Natural killer cell (primary cell): ENCODE measurements around the gene RGS6. TPM values are rescaled to one million over a fixed set of nuclear protein-coding genes. Genes with fewer than 3 reads are reported as not detected.

Experiments
- ATAC-seq, 3 donors: fragments of 150-1000 bp in 2 of 3; fragments of 200-7000 bp in 1 of 3; cut with Tn5 transposase; 1 replicate in 1 of 3; 2 replicates in 2 of 3; pipeline ENCODE4 v1.10.0; 2021; ENCODE audit warnings: mild to moderate bottlenecking in 2 of 3, moderate library complexity in 2 of 3
- DNase-seq, 2 donors: peaks; one replicate each; pipeline versions ENCODE4 v3.0.0 to v3.0.0-alpha.2; 2013 to 2021; ENCODE audit warnings: mixed read lengths in 1 of 2
- H3K27ac ChIP-seq: one replicate; pipeline ENCODE4 v1.5.1; 2013; ENCODE audit warnings: mild to moderate bottlenecking, low read length
- H3K27me3 ChIP-seq: one replicate; pipeline ENCODE4 v1.6.1; 2013; ENCODE audit warnings: low read length; ENCODE audit not compliant: control insufficient read depth, insufficient read depth
- H3K36me3 ChIP-seq: one replicate; pipeline ENCODE4 v1.6.1; 2013; ENCODE audit warnings: low read length; ENCODE audit not compliant: control insufficient read depth, insufficient read depth
- H3K4me1 ChIP-seq: one replicate; pipeline ENCODE4 v1.6.1; 2013; ENCODE audit warnings: low read length; ENCODE audit not compliant: control insufficient read depth, insufficient read depth
- H3K4me3 ChIP-seq: one replicate; pipeline ENCODE4 v1.5.1; 2013; ENCODE audit warnings: low read length
- H3K9me3 ChIP-seq: one replicate; pipeline ENCODE4 v1.6.1; 2013; ENCODE audit warnings: low read length; ENCODE audit not compliant: control insufficient read depth, insufficient read depth
- H3K27ac Mint-ChIP-seq, 2 donors: one replicate each; pipeline ENCODE4 v1.8.0; 2022; ENCODE audit warnings: mild to moderate bottlenecking in 2 of 2, mixed read lengths in 2 of 2, moderate library complexity in 1 of 2
- H3K27me3 Mint-ChIP-seq, 2 donors: one replicate each; pipeline ENCODE4 v1.8.0; 2022; ENCODE audit warnings: low read depth in 2 of 2, mixed read lengths in 2 of 2
- H3K36me3 Mint-ChIP-seq: one replicate; pipeline ENCODE4 v1.8.0; 2022; ENCODE audit warnings: mixed read lengths
- H3K4me1 Mint-ChIP-seq, 2 donors: one replicate each; pipeline ENCODE4 v1.8.0; 2022; ENCODE audit warnings: mixed read lengths in 2 of 2
- H3K4me3 Mint-ChIP-seq: one replicate; pipeline ENCODE4 v1.8.0; 2022; ENCODE audit warnings: mild to moderate bottlenecking, moderate library complexity, mixed read lengths
- H3K9me3 Mint-ChIP-seq, 2 donors: one replicate each; pipeline ENCODE4 v1.8.0; 2022; ENCODE audit warnings: mixed read lengths in 2 of 2
- CTCF ChIP-seq: fragments of 200-600 bp; IDR thresholded peaks from one replicate; pipeline ENCODE4 v1.8.0; 2022; ENCODE audit warnings: antibody characterized with exemption
- WGBS: methylation state at CpG from one replicate; pipeline ENCODE4 v1.1.7; 2013; ENCODE audit warnings: missing lambda C conversion rate; ENCODE audit not compliant: insufficient coverage; 5-methylcytosine and 5-hydroxymethylcytosine counted together
- intact Hi-C: fragments of 100-400 bp; cut with micrococcal nuclease; formaldehyde crosslinking; loops from one replicate; pipeline ENCODE4 v1.14.2; 2022
- total RNA-seq, 4 donors: library from RNA; stranded (reverse); fragments of 120-200 nt in 1 of 4; gene quantifications; one replicate each; pipeline versions ENCODE4 v1.2.3 to v1.2.4, GENCODE V29; 2013 to 2022

The RGS6 gene
- total RNA-seq, 3 donors from 2014 or later (not counting 1 experiment from before 2014, with no cell fraction given), result 0.75 to 1.4 TPM; not detected in 1

GRCh38 chr14:72380456-72380855 is 448.2 kb downstream of the RGS6 start:
- Mint-ChIP-seq H3K27ac (no peak overlapping the region), H3K4me1 (no peaks in the 10 kb centered on the region), H3K36me3 (peaks cover 9% of the 10 kb centered on the region), H3K9me3 (peaks cover 0 to 3% of the 10 kb centered on the region in 2 donors), H3K27me3 (peaks cover 3 to 37% of the 10 kb centered on the region in 2 donors), H3K4me3 (no peak overlapping the region)
- H3K9me3 ChIP-seq, result peaks cover 3% of the 10 kb centered on the region
- no peaks in the 10 kb centered on the region for H3K36me3 ChIP-seq
- ATAC-seq (no peak), DNase-seq (no peak)
- H3K27ac ChIP-seq, result no peak overlapping the region
- no peaks in the 10 kb centered on the region for H3K4me1 ChIP-seq
- H3K27me3 ChIP-seq, result no peaks in the 10 kb centered on the region
- 100% methylated on average over 1 of the region's 1 CpG for WGBS
- no peak for TF ChIP-seq CTCF
- intact Hi-C loops, result no loop called here
- no peak overlapping the region for H3K4me3 ChIP-seq

GRCh38 chr14:72383865-72384264 is 451.6 kb downstream of the RGS6 start:
- H3K9me3 ChIP-seq, result no peaks in the 10 kb centered on the region
- intact Hi-C loops, result no loop called here
- Mint-ChIP-seq H3K4me1 (no peaks in the 10 kb centered on the region), H3K4me3 (no peak overlapping the region), H3K27me3 (peaks cover 5 to 32% of the 10 kb centered on the region in 2 donors), H3K9me3 (no peaks in the 10 kb centered on the region), H3K36me3 (no peaks in the 10 kb centered on the region), H3K27ac (no peak overlapping the region)
- H3K4me1 ChIP-seq, result no peaks in the 10 kb centered on the region
- DNase-seq (no peak), ATAC-seq (no peak)
- no peaks in the 10 kb centered on the region for H3K27me3 ChIP-seq
- WGBS, result 78% methylated on average over 5 of the region's 5 CpGs
- no peaks in the 10 kb centered on the region for H3K36me3 ChIP-seq
- no peak for TF ChIP-seq CTCF
- no peak overlapping the region for H3K27ac ChIP-seq
- no peak overlapping the region for H3K4me3 ChIP-seq

GRCh38 chr14:72387726-72388125 is 455.5 kb downstream of the RGS6 start:
- H3K4me1 ChIP-seq, result no peaks in the 10 kb centered on the region
- no peaks in the 10 kb centered on the region for H3K36me3 ChIP-seq
- Mint-ChIP-seq H3K4me3 (no peak overlapping the region), H3K27me3 (peaks cover 7% of the 10 kb centered on the region in 2 donors), H3K4me1 (no peaks in the 10 kb centered on the region), H3K9me3 (no peaks in the 10 kb centered on the region), H3K27ac (no peak overlapping the region), H3K36me3 (no peaks in the 10 kb centered on the region)
- no peak overlapping the region for H3K4me3 ChIP-seq
- ATAC-seq (no peak), DNase-seq (no peak)
- intact Hi-C loops, result no loop called here
- 58% methylated on average over 3 of the region's 3 CpGs for WGBS
- no peaks in the 10 kb centered on the region for H3K27me3 ChIP-seq
- TF ChIP-seq CTCF, result no peak
- H3K9me3 ChIP-seq, result no peaks in the 10 kb centered on the region
- no peak overlapping the region for H3K27ac ChIP-seq

- no peak for TF ChIP-seq CTCF
- no peaks in the 10 kb centered on the region for H3K27me3 ChIP-seq
- H3K27ac Mint-ChIP-seq, result no peak overlapping the region
- no peaks in the 10 kb centered on the region for H3K9me3 Mint-ChIP-seq
- H3K36me3 Mint-ChIP-seq, result peaks cover 6% of the 10 kb centered on the region
- no peaks in the 10 kb centered on the region for H3K36me3 ChIP-seq
- DNase-seq (no peak), ATAC-seq (no peak)
- no peak overlapping the region for H3K4me3 ChIP-seq
- H3K4me1 Mint-ChIP-seq, result no peaks in the 10 kb centered on the region
- H3K27ac ChIP-seq, result no peak overlapping the region
- intact Hi-C loops, result no loop called here
- no peaks in the 10 kb centered on the region for H3K4me1 ChIP-seq
- H3K9me3 ChIP-seq, result no peaks in the 10 kb centered on the region
- 94% methylated on average over 6 of the region's 7 CpGs for WGBS
- no peak overlapping the region for H3K4me3 Mint-ChIP-seq
- H3K27me3 Mint-ChIP-seq, result peaks cover 7 to 11% of the 10 kb centered on the region in 2 donors
Measured at GRCh38 chr14:72389200-72389599, 457.0 kb downstream of the RGS6 start.
